Nephron progenitor cell (in vitro differentiated cells): ENCODE data around the gene ABCC11.
"Not testable (repeated sequence)": the region's sequence is repeated elsewhere in the genome, so short reads cannot be mapped to it uniquely, and the experiment has no call there.

Experiments used
- DNase-seq: peaks from one replicate; pipeline ENCODE4 v3.0.0; 2021
- H3K27ac Mint-ChIP-seq: 2 replicates; pipeline ENCODE4 v1.8.0; 2021; ENCODE audit warnings: mild to moderate bottlenecking, moderate library complexity, mixed read lengths
- H3K27me3 Mint-ChIP-seq: 2 replicates; pipeline ENCODE4 v1.8.0; 2021; ENCODE audit warnings: mild to moderate bottlenecking, low read depth, mixed read lengths; ENCODE audit not compliant: poor library complexity
- H3K36me3 Mint-ChIP-seq: 2 replicates; pipeline ENCODE4 v1.8.0; 2021; ENCODE audit warnings: low read depth, mixed read lengths
- H3K4me1 Mint-ChIP-seq: 2 replicates; pipeline ENCODE4 v1.8.0; 2021; ENCODE audit warnings: mixed read lengths
- H3K4me3 Mint-ChIP-seq: 2 replicates; pipeline ENCODE4 v1.8.0; 2021; ENCODE audit warnings: mild to moderate bottlenecking, moderate library complexity, mixed read lengths
- H3K9me3 Mint-ChIP-seq: 2 replicates; pipeline ENCODE4 v1.8.0; 2021; ENCODE audit warnings: mild to moderate bottlenecking, moderate library complexity, mixed read lengths
- TF ChIP-seq, protein P1 (sequence below): fragments of 200-600 bp; sonication (generic); IDR thresholded peaks from 2 replicates; pipeline ENCODE4 v1.5.0; 2021; ENCODE audit warnings: antibody characterized with exemption

ABCC11 gene

GRCh38 chr16:48188449-48189102 lies 58.8 kb downstream of the ABCC11 start:
- TF ChIP-seq, protein P1, sequence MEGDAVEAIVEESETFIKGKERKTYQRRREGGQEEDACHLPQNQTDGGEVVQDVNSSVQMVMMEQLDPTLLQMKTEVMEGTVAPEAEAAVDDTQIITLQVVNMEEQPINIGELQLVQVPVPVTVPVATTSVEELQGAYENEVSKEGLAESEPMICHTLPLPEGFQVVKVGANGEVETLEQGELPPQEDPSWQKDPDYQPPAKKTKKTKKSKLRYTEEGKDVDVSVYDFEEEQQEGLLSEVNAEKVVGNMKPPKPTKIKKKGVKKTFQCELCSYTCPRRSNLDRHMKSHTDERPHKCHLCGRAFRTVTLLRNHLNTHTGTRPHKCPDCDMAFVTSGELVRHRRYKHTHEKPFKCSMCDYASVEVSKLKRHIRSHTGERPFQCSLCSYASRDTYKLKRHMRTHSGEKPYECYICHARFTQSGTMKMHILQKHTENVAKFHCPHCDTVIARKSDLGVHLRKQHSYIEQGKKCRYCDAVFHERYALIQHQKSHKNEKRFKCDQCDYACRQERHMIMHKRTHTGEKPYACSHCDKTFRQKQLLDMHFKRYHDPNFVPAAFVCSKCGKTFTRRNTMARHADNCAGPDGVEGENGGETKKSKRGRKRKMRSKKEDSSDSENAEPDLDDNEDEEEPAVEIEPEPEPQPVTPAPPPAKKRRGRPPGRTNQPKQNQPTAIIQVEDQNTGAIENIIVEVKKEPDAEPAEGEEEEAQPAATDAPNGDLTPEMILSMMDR, result no peak
- no peak for DNase-seq
- Mint-ChIP-seq H3K36me3 (no peaks in the 10 kb centered on the region), H3K9me3 (no peaks in the 10 kb centered on the region), H3K27me3 (peaks cover 5% of the 10 kb centered on the region), H3K4me3 (no peak overlapping the region), H3K4me1 (peaks cover 11% of the 10 kb centered on the region), H3K27ac (no peak overlapping the region)

GRCh38 chr16:48187779-48188178 lies 59.6 kb downstream of the ABCC11 start:
- H3K9me3 Mint-ChIP-seq, result no peaks in the 10 kb centered on the region
- no peak overlapping the region for H3K4me3 Mint-ChIP-seq
- H3K4me1 Mint-ChIP-seq, result peaks cover 11% of the 10 kb centered on the region
- no peak overlapping the region for H3K27ac Mint-ChIP-seq
- no peak for DNase-seq
- TF ChIP-seq, protein P1, result no peak
- H3K27me3 Mint-ChIP-seq, result peaks cover 5% of the 10 kb centered on the region
- H3K36me3 Mint-ChIP-seq, result no peaks in the 10 kb centered on the region

DNA sequence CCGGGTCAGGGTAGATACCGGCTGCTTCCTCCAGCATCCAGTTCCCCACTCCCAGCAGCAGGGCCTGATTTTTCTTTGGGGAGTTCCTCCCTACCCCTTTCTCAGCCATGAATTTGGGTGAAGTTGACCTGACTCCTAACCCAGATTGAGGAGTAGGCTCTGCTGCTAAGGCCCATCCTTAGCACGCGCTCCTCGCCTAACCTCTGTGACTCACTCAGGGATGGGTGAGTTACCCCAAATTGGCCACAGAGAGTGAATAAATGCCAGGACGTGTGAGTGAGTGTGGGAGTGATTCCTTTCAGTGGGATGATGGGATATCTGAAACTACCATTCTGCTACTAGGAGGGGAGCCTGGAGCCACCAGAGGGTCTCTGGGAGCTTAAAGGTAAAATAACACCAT lies 62.7 kb downstream of the ABCC11 start:
- Mint-ChIP-seq H3K36me3 (no peaks in the 10 kb centered on the region), H3K27ac (no peak overlapping the region), H3K9me3 (no peaks in the 10 kb centered on the region), H3K27me3 (no peaks in the 10 kb centered on the region), H3K4me1 (peaks cover 11% of the 10 kb centered on the region), H3K4me3 (no peak overlapping the region)
- TF ChIP-seq, protein P1, result no peak
- no peak for DNase-seq

- Mint-ChIP-seq H3K4me3 (no peak overlapping the region), H3K27me3 (no peaks in the 10 kb centered on the region), H3K9me3 (no peaks in the 10 kb centered on the region), H3K4me1 (peaks cover 11% of the 10 kb centered on the region), H3K36me3 (no peaks in the 10 kb centered on the region), H3K27ac (no peak overlapping the region)
- TF ChIP-seq, protein P1, result no peak
- no peak for DNase-seq
Measured at GRCh38 chr16:48182979-48183537, 64.3 kb downstream of the ABCC11 start.

DNA sequence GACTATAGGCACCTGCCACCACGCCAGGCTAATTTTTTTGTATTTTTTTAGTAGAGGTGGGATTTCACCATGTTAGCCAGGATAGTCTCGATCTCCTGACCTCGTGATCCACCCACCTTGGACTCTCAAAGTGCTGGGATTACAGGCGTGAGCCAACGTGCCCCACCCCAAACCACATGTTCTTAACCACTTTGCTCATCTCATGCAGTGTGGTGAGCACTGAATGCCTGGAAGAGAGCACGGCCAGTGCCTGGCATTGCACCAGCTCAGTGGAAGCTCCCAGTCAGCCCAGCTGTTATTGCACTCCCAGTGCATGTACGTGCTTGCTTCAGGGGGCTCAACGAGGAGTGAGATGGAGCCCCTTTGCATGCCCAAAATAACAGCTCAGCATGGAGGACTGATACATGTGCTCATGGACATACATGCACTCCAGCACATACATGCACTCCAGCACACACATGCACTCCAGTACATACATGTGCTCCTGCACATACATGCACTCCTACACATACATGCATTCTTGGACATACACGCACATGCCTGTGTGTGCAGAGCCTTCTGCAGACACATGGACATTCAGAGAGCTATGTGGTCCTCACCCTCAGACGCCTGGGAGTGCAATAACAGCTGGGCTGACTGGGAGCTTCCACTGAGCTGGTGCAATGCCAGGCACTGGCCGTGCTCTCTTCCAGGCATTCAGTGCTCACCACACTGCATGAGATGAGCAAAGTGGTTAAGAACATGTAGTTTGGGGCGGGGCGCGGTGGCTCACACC lies 65.4 kb downstream of the ABCC11 start:
- peaks cover 11% of the 10 kb centered on the region for H3K4me1 Mint-ChIP-seq
- not testable (repeated sequence) for H3K36me3 Mint-ChIP-seq, H3K27ac Mint-ChIP-seq, H3K4me3 Mint-ChIP-seq, H3K27me3 Mint-ChIP-seq, H3K9me3 Mint-ChIP-seq, DNase-seq

- no peak overlapping the region for H3K27ac Mint-ChIP-seq
- no peak overlapping the region for H3K4me3 Mint-ChIP-seq
- H3K27me3 Mint-ChIP-seq, result peaks cover 3% of the 10 kb centered on the region
- no peaks in the 10 kb centered on the region for H3K36me3 Mint-ChIP-seq
- H3K4me1 Mint-ChIP-seq, result peaks cover 11% of the 10 kb centered on the region
- DNase-seq, result no peak
- TF ChIP-seq, protein P1, result no peak
- H3K9me3 Mint-ChIP-seq, result no peaks in the 10 kb centered on the region
Measured at GRCh38 chr16:48180868-48181480, 66.4 kb downstream of the ABCC11 start.
